PC-9 (cell line): ENCODE measurements around the gene TRIM68.

Source experiments
- CTCF ChIP-seq: fragments of 200-600 bp; sonication (generic); conservative IDR thresholded peaks from 2 replicates; pipeline ENCODE4 v1.6.1; 2017; ENCODE audit warnings: mixed run types, antibody characterized with exemption, mild to moderate bottlenecking, moderate library complexity
- EZH2 ChIP-seq: fragments of 200-600 bp; sonication (generic); IDR thresholded peaks from 2 replicates; pipeline ENCODE4 v1.8.0; 2017; ENCODE audit warnings: antibody characterized with exemption, low read depth

DNA sequence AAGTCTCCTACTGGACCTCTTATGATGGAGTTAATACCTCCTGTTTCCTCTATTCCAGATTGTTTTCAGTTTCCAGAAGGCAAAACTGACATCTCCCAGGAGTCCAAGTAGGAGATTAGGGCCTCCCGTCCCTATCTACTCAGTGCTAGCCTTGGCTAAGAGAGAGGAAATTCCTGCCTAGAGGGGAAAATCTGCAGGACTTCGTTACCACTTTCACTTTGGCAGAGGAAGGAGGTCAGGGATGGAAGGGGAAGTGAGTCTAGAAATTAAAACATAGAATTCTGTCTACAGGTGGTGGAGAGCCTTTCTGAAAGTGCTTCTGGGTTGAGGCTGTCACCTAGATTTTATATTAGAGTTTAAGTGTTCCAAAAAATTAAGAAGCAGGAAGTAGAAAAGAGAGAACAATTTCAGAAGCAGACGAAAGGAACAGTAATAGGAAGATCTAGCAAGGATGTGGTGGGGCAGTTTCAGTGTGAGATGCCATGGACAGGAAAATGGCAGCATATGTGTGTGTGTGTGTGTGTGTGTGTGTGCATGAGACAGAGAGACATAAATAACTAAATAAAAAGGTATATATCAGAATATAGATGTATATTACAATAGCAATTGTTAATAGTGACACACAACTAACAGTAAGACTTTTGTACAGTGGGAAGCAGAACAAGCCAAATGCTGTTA, 2.4 kb upstream of the TRIM68 start:
- TF ChIP-seq CTCF (no peak), EZH2 (no peak)
